Transverse colon (tissue), 4 donors: Measurements from ENCODE around the gene MAML1.

Experiments
- EP300 ChIP-seq: sonication (generic); formaldehyde crosslinking; IDR thresholded peaks from one replicate; pipeline ENCODE4 v1.6.1; 2017; ENCODE audit warnings: antibody characterized with exemption, low read depth
- POLR2A ChIP-seq: fragments of 450-650 bp; IDR thresholded peaks from one replicate; pipeline ENCODE4 v1.6.1; 2016; ENCODE audit warnings: antibody characterized with exemption, mild to moderate bottlenecking, moderate library complexity
- POLR2AphosphoS5 ChIP-seq, 3 donors: sonication (generic); formaldehyde crosslinking; IDR thresholded peaks; one replicate each; pipeline ENCODE4 v1.6.1; 2016; ENCODE audit warnings: antibody characterized with exemption in 3 of 3
- TF ChIP-seq, protein P1 (sequence below), 5 experiments: fragments of 200-600 bp in 3 of 5; fragments of 450-650 bp in 2 of 5; sonication (generic) in 3 of 5; IDR thresholded peaks; 1 replicate in 2 of 5; 2 replicates in 3 of 5; pipeline ENCODE4 v1.5.1; 2016 to 2017; ENCODE audit warnings: antibody characterized with exemption in 5 of 5, inconsistent platforms in 3 of 5, mild to moderate bottlenecking in 2 of 5, moderate library complexity in 1 of 5

DNA sequence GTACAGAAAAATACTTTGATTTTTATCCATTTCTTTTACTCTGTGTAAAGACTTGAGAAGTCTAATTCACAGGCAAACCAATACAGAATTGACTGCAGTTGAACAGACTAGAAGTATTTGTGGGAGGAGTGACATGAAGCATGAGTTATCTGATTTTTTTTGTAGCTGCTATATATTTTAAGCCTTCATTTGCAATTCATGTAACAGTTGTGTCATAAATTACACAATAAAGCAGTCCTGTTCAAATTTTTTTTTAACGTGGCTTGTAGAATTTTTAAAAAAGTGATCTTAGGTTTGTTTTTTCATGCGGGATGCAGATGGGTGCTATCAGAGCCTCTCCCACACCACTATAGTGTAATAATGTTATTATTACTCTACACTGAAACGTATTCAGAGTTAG is 2.9 kb upstream of the MAML1 start:
- no peak for TF ChIP-seq POLR2A
- TF ChIP-seq EP300: no peak
- TF ChIP-seq, protein P1, sequence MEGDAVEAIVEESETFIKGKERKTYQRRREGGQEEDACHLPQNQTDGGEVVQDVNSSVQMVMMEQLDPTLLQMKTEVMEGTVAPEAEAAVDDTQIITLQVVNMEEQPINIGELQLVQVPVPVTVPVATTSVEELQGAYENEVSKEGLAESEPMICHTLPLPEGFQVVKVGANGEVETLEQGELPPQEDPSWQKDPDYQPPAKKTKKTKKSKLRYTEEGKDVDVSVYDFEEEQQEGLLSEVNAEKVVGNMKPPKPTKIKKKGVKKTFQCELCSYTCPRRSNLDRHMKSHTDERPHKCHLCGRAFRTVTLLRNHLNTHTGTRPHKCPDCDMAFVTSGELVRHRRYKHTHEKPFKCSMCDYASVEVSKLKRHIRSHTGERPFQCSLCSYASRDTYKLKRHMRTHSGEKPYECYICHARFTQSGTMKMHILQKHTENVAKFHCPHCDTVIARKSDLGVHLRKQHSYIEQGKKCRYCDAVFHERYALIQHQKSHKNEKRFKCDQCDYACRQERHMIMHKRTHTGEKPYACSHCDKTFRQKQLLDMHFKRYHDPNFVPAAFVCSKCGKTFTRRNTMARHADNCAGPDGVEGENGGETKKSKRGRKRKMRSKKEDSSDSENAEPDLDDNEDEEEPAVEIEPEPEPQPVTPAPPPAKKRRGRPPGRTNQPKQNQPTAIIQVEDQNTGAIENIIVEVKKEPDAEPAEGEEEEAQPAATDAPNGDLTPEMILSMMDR (IDR thresholded peaks at IDR 0.05): no peak
- TF ChIP-seq POLR2AphosphoS5 (IDR thresholded peaks at IDR 0.05): no peak
